Upper lobe of left lung (tissue), 6 donors: Measurements from ENCODE around the gene ITGAX. TPM values are rescaled to one million over a fixed set of nuclear protein-coding genes. Genes with fewer than 3 reads are reported as not detected.
A peak's percentile ranks its signal among the peaks of the same experiment; 100 is the strongest.

Experiments used
- ATAC-seq, 2 donors: fragments of 200-7000 bp; cut with Tn5 transposase; one replicate each; pipeline ENCODE4 v1.9.1; 2022; ENCODE audit warnings: mild to moderate bottlenecking in 2 of 2, moderate library complexity in 2 of 2; ENCODE audit not compliant: low FRiP score in 2 of 2
- DNase-seq, 2 donors: peaks; one replicate each; pipeline ENCODE4 v3.0.0-alpha.2; 2019 to 2020
- H3K27ac ChIP-seq, 4 donors: fragments of 200-600 bp; sonication (generic); one replicate each; pipeline ENCODE4 v1.5.1; 2016 to 2019
- H3K27me3 ChIP-seq, 4 donors: fragments of 200-600 bp; sonication (generic); one replicate each; pipeline ENCODE4 v1.5.1; 2017 to 2019
- H3K36me3 ChIP-seq, 4 donors: fragments of 200-600 bp; sonication (generic); one replicate each; pipeline ENCODE4 v1.5.1; 2016 to 2019
- H3K4me1 ChIP-seq, 4 donors: fragments of 200-600 bp; sonication (generic); one replicate each; pipeline ENCODE4 v1.5.1; 2018 to 2019
- H3K4me3 ChIP-seq, 4 donors: fragments of 200-600 bp; sonication (generic); one replicate each; pipeline ENCODE4 v1.5.1; 2017 to 2019; ENCODE audit warnings: mild to moderate bottlenecking in 2 of 4, moderate library complexity in 1 of 4
- H3K9me3 ChIP-seq, 4 donors: fragments of 200-600 bp; sonication (generic); one replicate each; pipeline ENCODE4 v1.5.1; 2018 to 2019
- EP300 ChIP-seq, 4 donors: sonication (generic); formaldehyde crosslinking; IDR thresholded peaks; one replicate each; pipeline ENCODE4 v1.5.1; 2017; ENCODE audit warnings: antibody characterized with exemption in 4 of 4, control low read depth in 2 of 4
- POLR2A ChIP-seq, 4 donors: fragments of 450-650 bp; IDR thresholded peaks; one replicate each; pipeline ENCODE4 v1.5.1; 2016 to 2017; ENCODE audit warnings: antibody characterized with exemption in 4 of 4, mild to moderate bottlenecking in 2 of 4
- POLR2AphosphoS5 ChIP-seq, 2 donors: sonication (generic); formaldehyde crosslinking; IDR thresholded peaks; one replicate each; pipeline ENCODE4 v1.5.1; 2017; ENCODE audit warnings: antibody characterized with exemption in 2 of 2
- WGBS, 2 donors: methylation state at CpG; one replicate each; pipeline ENCODE4 v1.1.5; 2017 to 2018; 5-methylcytosine and 5-hydroxymethylcytosine counted together
- total RNA-seq, 6 donors: library from RNA; depleted of rRNA in 4 of 6; stranded (reverse); fragments of >200 nt in 4 of 6; gene quantifications; one replicate each; pipeline versions ENCODE4 v1.1.0 to v1.2.1, GENCODE V29; 2016 to 2021
- TF ChIP-seq, protein P1 (sequence below), 6 experiments: fragments of 450-650 bp in 4 of 6; fragments of 200-600 bp in 2 of 6; sonication (generic) in 2 of 6; IDR thresholded peaks; one replicate each; pipeline ENCODE4 v1.5.1; 2016 to 2019; ENCODE audit warnings: antibody characterized with exemption in 6 of 6
- donor health status: DM: no; HTN: no; CAD: no; lungs with moderate emphysema.
- donor health status: DM: no; HTN: yes; CAD: no; lungs with severe emphysema.

ITGAX gene
- total RNA-seq, 6 donors from 2014 or later, result 24.0 to 318 (median 134) TPM

DNA sequence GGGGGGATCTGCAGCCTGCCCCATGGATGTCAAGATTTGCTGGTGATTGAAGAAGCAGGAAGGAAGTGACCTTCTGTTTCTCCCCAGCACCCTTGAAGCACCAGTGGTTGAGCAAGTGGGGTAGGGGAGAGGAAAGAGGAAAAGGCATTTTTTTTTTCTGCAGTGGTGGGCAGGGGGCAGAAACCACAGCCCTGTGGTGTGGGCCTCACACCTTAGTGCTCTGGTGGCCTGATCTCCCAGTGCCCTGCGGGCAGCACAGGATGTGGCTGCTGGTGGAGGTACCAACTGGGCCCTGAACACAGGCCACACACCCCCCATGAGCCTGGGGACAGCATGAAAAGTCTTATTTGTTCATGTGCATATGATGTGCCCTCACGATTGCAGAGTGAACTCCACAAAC lies 45.2 kb downstream of the ITGAX start:
- no peak for ATAC-seq
- Histone ChIP-seq H3K27ac (no peak overlapping the region), H3K4me3 (no peak overlapping the region), H3K9me3 (peaks cover 0 to 13% (median 0%) of the 10 kb centered on the region in 4 donors), H3K36me3 (no peaks in the 10 kb centered on the region), H3K4me1 (no peaks in the 10 kb centered on the region), H3K27me3 (no peaks in the 10 kb centered on the region)
- peak in 1 of 2 donors; percentile 34 for DNase-seq
- 34 to 49% methylated on average over 2 of the region's 2 CpGs for WGBS, 2 donors
- TF ChIP-seq POLR2AphosphoS5 (IDR thresholded peaks at IDR 0.05) (peak in 1 of 2 donors; percentile 9), POLR2A (IDR thresholded peaks at IDR 0.05) (no peak), EP300 (IDR thresholded peaks at IDR 0.05) (no peak)
- TF ChIP-seq, protein P1, sequence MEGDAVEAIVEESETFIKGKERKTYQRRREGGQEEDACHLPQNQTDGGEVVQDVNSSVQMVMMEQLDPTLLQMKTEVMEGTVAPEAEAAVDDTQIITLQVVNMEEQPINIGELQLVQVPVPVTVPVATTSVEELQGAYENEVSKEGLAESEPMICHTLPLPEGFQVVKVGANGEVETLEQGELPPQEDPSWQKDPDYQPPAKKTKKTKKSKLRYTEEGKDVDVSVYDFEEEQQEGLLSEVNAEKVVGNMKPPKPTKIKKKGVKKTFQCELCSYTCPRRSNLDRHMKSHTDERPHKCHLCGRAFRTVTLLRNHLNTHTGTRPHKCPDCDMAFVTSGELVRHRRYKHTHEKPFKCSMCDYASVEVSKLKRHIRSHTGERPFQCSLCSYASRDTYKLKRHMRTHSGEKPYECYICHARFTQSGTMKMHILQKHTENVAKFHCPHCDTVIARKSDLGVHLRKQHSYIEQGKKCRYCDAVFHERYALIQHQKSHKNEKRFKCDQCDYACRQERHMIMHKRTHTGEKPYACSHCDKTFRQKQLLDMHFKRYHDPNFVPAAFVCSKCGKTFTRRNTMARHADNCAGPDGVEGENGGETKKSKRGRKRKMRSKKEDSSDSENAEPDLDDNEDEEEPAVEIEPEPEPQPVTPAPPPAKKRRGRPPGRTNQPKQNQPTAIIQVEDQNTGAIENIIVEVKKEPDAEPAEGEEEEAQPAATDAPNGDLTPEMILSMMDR (IDR thresholded peaks at IDR 0.05), result no peak

DNA sequence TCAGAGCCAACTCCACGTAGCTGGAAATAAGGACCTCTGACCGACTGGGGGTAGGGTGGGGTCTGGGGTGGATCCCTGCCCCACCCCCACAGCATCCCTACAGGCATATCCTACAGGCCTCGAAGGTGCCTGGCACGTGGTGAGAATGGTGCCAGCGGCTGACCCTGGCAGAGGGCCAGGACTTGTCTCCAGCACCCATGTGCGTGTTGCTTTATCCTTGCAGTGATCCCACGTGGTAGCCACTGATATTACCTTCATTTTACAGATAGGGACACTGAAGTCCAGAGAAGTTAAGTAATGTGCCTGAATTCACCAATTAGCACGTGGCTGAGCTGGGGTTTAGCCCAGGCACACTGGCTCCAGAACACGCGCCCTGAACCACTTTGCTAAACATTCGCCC lies 46.5 kb downstream of the ITGAX start:
- DNase-seq, result no peak
- H3K4me3 ChIP-seq, result no peak overlapping the region
- no peaks in the 10 kb centered on the region for H3K36me3 ChIP-seq
- H3K27ac ChIP-seq, result no peak overlapping the region
- peaks cover 0 to 13% (median 0%) of the 10 kb centered on the region in 4 donors for H3K9me3 ChIP-seq
- no peaks in the 10 kb centered on the region for H3K27me3 ChIP-seq
- WGBS, 2 donors, result 83% methylated on average over 6 to 11 of the region's 11 CpGs
- no peak for ATAC-seq
- TF ChIP-seq EP300 (IDR thresholded peaks at IDR 0.05) (no peak), POLR2A (IDR thresholded peaks at IDR 0.05) (no peak), POLR2AphosphoS5 (IDR thresholded peaks at IDR 0.05) (no peak)
- TF ChIP-seq, protein P1 (IDR thresholded peaks at IDR 0.05), result no peak
- H3K4me1 ChIP-seq, result no peaks in the 10 kb centered on the region

DNA sequence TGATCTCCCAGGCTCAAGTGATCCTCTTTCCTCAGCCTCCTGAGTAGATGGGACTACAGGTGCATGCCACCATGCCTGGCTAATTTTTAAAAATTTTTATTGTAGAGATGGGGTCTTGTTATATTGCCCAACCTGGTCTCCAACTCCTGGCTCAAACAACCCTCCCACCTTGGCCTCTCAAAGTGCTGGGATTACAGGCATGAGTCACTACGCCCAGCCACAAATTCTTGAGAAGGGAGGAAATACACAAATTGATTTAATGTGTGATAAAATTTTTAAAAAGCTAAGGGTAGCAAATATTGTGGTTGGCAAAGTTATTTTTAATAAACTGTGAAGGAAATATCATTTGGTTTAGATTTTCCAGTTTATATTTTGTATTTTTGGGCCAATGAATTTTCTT lies 47.7 kb downstream of the ITGAX start:
- DNase-seq (no peak), ATAC-seq (no peak)
- H3K36me3 ChIP-seq, result no peaks in the 10 kb centered on the region
- H3K27me3 ChIP-seq, result no peaks in the 10 kb centered on the region
- no peak overlapping the region for H3K4me3 ChIP-seq
- no peaks in the 10 kb centered on the region for H3K4me1 ChIP-seq
- peaks cover 0 to 13% (median 0%) of the 10 kb centered on the region in 4 donors for H3K9me3 ChIP-seq
- no peak overlapping the region for H3K27ac ChIP-seq
- TF ChIP-seq POLR2A (IDR thresholded peaks at IDR 0.05) (no peak), EP300 (IDR thresholded peaks at IDR 0.05) (no peak), POLR2AphosphoS5 (IDR thresholded peaks at IDR 0.05) (no peak)
- TF ChIP-seq, protein P1 (IDR thresholded peaks at IDR 0.05), result no peak
- 68 to 72% methylated on average over 1 of the region's 1 CpG for WGBS, 2 donors

DNA sequence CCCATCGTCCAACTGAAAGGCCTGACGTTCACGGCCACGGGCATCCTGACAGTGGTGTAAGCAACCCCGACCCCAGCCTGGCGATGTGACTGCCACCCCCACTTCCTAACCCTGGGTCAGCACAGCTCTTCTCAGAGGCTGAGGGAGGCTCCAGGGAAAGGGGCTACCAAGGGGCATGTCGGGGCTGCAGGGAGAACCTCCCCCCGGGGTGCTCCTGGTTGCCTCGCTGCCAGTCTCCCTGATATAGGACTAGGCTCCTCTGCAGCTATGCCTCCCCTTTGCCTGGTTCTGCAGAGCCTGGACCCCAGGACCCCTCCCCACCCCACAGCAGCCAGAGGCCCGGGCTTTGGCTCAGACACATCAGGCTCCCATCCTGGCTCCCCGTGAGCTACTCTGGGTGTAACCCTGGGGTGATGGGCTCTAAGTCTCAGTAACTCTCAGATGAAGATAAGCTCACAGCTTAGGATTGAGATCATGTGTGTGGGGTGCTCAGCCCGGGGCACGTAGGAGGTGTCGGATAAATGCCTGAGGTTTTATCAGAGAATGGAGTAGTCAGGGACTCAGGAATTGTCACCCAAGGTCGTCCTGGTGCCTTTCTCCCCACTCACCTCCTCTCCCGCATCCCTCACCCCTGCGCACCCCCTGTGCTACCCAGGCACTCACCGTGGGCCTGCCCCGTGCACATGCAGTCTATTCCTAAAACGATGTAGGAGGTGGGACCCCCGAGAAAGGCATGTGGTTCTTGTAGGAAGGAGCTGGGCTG lies 48.8 kb downstream of the ITGAX start:
- ATAC-seq (peak in 1 of 2 donors; percentile 11), DNase-seq (no peak)
- no peaks in the 10 kb centered on the region for H3K27me3 ChIP-seq
- no peaks in the 10 kb centered on the region for H3K36me3 ChIP-seq
- no peak overlapping the region for H3K27ac ChIP-seq
- no peak overlapping the region for H3K4me3 ChIP-seq
- H3K9me3 ChIP-seq, result peaks cover 0 to 13% (median 0%) of the 10 kb centered on the region in 4 donors
- no peaks in the 10 kb centered on the region for H3K4me1 ChIP-seq
- TF ChIP-seq POLR2A (IDR thresholded peaks at IDR 0.05), result no peak
- 75 to 80% methylated on average over 14 to 21 of the region's 21 CpGs for WGBS, 2 donors

DNA sequence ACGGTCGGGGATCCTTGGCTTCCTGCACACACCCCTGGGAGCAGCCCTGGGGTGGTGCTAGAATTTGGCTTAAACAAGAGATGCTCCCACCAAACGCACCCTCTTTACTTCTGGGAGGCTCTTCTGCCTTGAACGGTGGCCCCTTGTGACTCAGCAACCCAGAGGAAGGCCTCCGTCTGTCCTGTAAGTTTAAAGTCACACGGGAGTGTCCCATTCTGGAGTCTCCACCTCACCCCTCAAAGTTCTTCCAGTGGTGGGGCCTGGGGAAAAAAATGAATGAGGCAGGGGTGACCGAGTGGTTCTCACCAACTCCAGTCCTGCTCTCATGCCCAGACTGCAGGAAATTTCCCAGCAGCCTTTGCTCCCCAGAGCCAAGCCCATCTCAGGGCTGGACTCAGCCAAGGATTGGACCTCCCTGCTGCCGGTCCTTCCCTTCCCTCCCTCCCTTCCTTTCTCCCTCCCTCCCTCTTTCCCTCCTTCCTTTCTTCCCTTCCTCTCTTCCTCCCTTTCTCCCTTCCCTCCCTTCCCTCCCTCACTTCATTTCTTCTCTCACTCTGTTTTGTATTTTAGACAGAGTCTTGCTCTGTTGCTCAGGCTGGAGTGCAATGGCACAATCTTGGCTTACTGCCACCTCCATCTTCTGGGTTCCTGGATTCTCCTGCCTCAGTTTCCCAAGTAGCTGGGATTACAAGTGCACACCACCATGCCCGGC lies 49.5 kb downstream of the ITGAX start:
- TF ChIP-seq POLR2A (IDR thresholded peaks at IDR 0.05) (no peak), EP300 (IDR thresholded peaks at IDR 0.05) (no peak), POLR2AphosphoS5 (IDR thresholded peaks at IDR 0.05) (no peak)
- TF ChIP-seq, protein P1 (IDR thresholded peaks at IDR 0.05), result no peak
- Histone ChIP-seq H3K9me3 (peaks cover 0 to 8% (median 0%) of the 10 kb centered on the region in 4 donors), H3K27me3 (no peaks in the 10 kb centered on the region), H3K27ac (no peak overlapping the region), H3K4me3 (no peak overlapping the region), H3K4me1 (no peaks in the 10 kb centered on the region), H3K36me3 (no peaks in the 10 kb centered on the region)
- DNase-seq (no peak), ATAC-seq (peak in 1 of 2 donors; percentile 82)
- WGBS, 2 donors, result 58 to 61% methylated on average over 6 to 9 of the region's 9 CpGs
